Mesenteric fat pad (tissue), 1 donor: ENCODE measurements around the gene DOHH. TPM values are rescaled to one million over a fixed set of nuclear protein-coding genes. Genes with fewer than 3 reads are reported as not detected.

Experiments used
- DNase-seq: peaks from one replicate; pipeline ENCODE4 v3.0.0-alpha.2; 2020; ENCODE audit warnings: low spot score
- total RNA-seq: library from RNA; stranded (reverse); fragmentation: NEBNext Ultra II Directional; extraction: Animal tissue kit (Norgen Biotek cat#: 25700); gene quantifications from one replicate; pipeline ENCODE4 v1.2.1, GENCODE V29; 2021
- donor health status: DM: yes; HTN: yes; CAD: no.

The DOHH gene
- total RNA-seq, 1 donor from 2014 or later = 10.5 TPM

- DNase-seq = peak; percentile 100
These were observed 5.3 kb upstream of the DOHH start, which contains the start of gene FZR1 for GRCh38 chr19:3505598-3506383. Gene FZR1 (plus strand): TSS chr19:3506311. CDS start chr19:3522990, 16,679 bp downstream.

- no peak for DNase-seq
These were observed 4.3 kb upstream of the DOHH start for GRCh38 chr19:3504735-3505134.

GRCh38 chr19:3503036-3503572 is 2.6 kb upstream of the DOHH start:
- DNase-seq = no peak

GRCh38 chr19:3501780-3502179 is 1.3 kb upstream of the DOHH start:
- DNase-seq = no peak

GRCh38 chr19:3499738-3500428 is 591 bp downstream of the DOHH start:
- no peak for DNase-seq

GRCh38 chr19:3497757-3498520 is 2.5 kb downstream of the DOHH start:
- no peak for DNase-seq

- no peak for DNase-seq
These were observed 3.8 kb downstream of the DOHH start for GRCh38 chr19:3496392-3497273.

- no peak for DNase-seq
These were observed 5.9 kb downstream of the DOHH start for GRCh38 chr19:3494559-3494958.

GRCh38 chr19:3494051-3494450 is 6.4 kb downstream of the DOHH start:
- no peak for DNase-seq

GRCh38 chr19:3493651-3494050 is 6.8 kb downstream of the DOHH start:
- no peak for DNase-seq

- DNase-seq = no peak
These were observed 7.6 kb downstream of the DOHH start for GRCh38 chr19:3492919-3493318.

- no peak for DNase-seq
These were observed 8.2 kb downstream of the DOHH start for GRCh38 chr19:3492131-3492839.

GRCh38 chr19:3491396-3492119 is 8.9 kb downstream of the DOHH start:
- DNase-seq = no peak

GRCh38 chr19:3483226-3483628 is 17.2 kb downstream of the DOHH start, which contains the start of gene SMIM44:
Gene SMIM44 (minus strand): TSS chr19:3483441. CDS start chr19:3483403, 38 bp downstream.
- DNase-seq = no peak

GRCh38 chr19:3482507-3483225 is 17.8 kb downstream of the DOHH start:
- DNase-seq = no peak

GRCh38 chr19:3481241-3482090 is 19.0 kb downstream of the DOHH start:
- DNase-seq = no peak

GRCh38 chr19:3480383-3481091 is 19.9 kb downstream of the DOHH start, which contains the start of gene SMIM24:
Gene SMIM24 (minus strand): TSS chr19:3480525. CDS start chr19:3480463, 62 bp downstream.
- no peak for DNase-seq
